NOMO-1 treated with DMSO at 0.1 percent for 48 hours (cell line): Measurements from ENCODE around the gene EPHX1.
A peak's percentile ranks its signal among the peaks of the same experiment; 100 is the strongest.

Experiments
- DNase-seq: peaks from one replicate; lab custom pipeline; 2025; ENCODE audit not compliant: unreplicated experiment; lab: John Stamatoyannopoulos, UW

EPHX1 gene

GRCh38 chr1:225860876-225861441 is 51.0 kb downstream of the EPHX1 start:
- no peak for DNase-seq

GRCh38 chr1:225861834-225862580 is 52.1 kb downstream of the EPHX1 start:
- no peak for DNase-seq

- no peak for DNase-seq
Observed at GRCh38 chr1:225862581-225862950, 52.6 kb downstream of the EPHX1 start.

- DNase-seq, result no peak
Observed at GRCh38 chr1:225863167-225863566, 53.2 kb downstream of the EPHX1 start.

- DNase-seq, result no peak
Observed at GRCh38 chr1:225865514-225865913, 55.6 kb downstream of the EPHX1 start.

- DNase-seq, result peak; percentile 90
Observed at GRCh38 chr1:225866061-225866837, 56.3 kb downstream of the EPHX1 start.

- no peak for DNase-seq
Observed at GRCh38 chr1:225866981-225867380, 57.1 kb downstream of the EPHX1 start.

- no peak for DNase-seq
Observed at GRCh38 chr1:225868631-225869330, 58.9 kb downstream of the EPHX1 start.

- DNase-seq, result no peak
Observed at GRCh38 chr1:225870911-225871310, 61.0 kb downstream of the EPHX1 start.

- DNase-seq, result no peak
Observed at GRCh38 chr1:225871359-225872074, 61.6 kb downstream of the EPHX1 start.

- DNase-seq, result no peak
Observed at GRCh38 chr1:225872075-225872430, 62.1 kb downstream of the EPHX1 start.

- no peak for DNase-seq
Observed at GRCh38 chr1:225873281-225873850, 63.4 kb downstream of the EPHX1 start.

GRCh38 chr1:225874431-225874830 is 64.5 kb downstream of the EPHX1 start:
- DNase-seq, result no peak

- no peak for DNase-seq
Observed at GRCh38 chr1:225875044-225875815, 65.3 kb downstream of the EPHX1 start.

- DNase-seq, result no peak
Observed at GRCh38 chr1:225876900-225877510, 67.1 kb downstream of the EPHX1 start.

- DNase-seq, result no peak
Observed at GRCh38 chr1:225877580-225877979, 67.7 kb downstream of the EPHX1 start.

GRCh38 chr1:225878282-225878681 is 68.4 kb downstream of the EPHX1 start:
- DNase-seq, result no peak

GRCh38 chr1:225879521-225880221 is 69.7 kb downstream of the EPHX1 start:
- no peak for DNase-seq

- no peak for DNase-seq
Observed at GRCh38 chr1:225880222-225880588, 70.3 kb downstream of the EPHX1 start.
